GM19035 (cell line): ENCODE data around the gene SLC25A1.
"Not testable (repeated sequence)": the region's sequence is repeated elsewhere in the genome, so short reads cannot be mapped to it uniquely, and the experiment has no call there.

Source experiments
- ATAC-seq: cut with Tn5 transposase; IDR thresholded peaks from one replicate; pipeline ENCODE4 v1.9.1; 2021; ENCODE audit not compliant: unreplicated experiment

The SLC25A1 gene

DNA sequence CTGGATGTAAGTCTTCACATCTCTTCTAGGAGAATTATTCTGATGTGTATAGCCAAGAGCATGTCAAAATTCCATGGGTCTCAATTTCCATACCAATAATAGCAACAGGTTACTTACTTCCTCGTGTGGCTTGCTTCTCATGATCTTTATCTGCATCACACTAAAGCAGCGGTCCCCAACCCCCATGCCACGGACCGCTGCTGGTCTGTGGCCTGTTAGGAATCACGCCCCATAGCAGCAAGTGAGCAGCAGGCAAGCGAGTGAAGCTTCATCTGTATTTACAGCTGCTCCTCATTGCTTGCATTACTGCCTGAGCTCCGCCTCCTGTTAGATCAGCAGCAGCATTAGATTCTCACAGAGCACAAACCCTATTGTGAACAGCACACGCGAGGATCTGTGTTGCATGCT is 28.9 kb upstream of the SLC25A1 start:
- no peak for ATAC-seq

DNA sequence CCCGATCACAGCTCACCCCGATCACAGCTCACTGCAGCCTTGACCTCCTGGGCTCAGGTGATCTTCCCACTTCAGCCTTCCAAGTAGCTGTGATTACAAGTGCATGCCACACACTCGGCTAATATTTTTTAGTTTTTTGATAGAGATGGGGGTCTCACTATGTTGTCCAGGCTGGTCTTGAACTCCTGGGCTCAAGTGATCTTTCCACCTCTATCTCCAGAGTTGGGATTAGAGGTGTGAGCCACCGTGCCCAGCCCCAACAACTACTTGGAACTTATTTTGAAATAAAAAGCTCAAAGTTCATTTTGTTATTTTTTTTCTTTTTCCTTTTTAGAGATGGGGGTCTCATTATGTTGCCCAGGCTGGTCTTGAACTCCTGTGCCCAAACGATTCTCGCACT is 27.8 kb upstream of the SLC25A1 start:
- no peak for ATAC-seq

- no peak for ATAC-seq
These were observed 26.1 kb upstream of the SLC25A1 start for GRCh38 chr22:19204640-19205039.

DNA sequence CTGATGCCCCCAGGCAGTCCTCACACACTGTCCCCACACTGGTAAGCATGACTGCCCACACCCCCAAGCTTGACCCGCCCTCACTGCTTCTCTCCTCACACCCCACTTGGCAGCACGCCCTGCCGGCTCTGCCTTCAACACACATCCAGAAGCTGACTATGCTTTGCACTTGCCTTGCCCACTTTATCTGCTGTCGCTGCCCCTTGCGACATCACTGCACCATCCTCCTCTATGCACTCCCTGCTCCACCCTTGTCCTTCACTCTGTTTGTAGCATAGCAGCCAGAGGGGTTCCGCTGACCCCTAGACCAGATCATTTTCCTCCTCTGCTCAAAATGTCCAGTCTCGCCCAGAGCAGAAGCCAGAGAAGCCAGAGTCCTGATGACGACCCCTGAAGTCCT is 25.3 kb upstream of the SLC25A1 start:
- no peak for ATAC-seq

- ATAC-seq, result not testable (repeated sequence)
These were observed 24.3 kb upstream of the SLC25A1 start for GRCh38 chr22:19202799-19203186.

DNA sequence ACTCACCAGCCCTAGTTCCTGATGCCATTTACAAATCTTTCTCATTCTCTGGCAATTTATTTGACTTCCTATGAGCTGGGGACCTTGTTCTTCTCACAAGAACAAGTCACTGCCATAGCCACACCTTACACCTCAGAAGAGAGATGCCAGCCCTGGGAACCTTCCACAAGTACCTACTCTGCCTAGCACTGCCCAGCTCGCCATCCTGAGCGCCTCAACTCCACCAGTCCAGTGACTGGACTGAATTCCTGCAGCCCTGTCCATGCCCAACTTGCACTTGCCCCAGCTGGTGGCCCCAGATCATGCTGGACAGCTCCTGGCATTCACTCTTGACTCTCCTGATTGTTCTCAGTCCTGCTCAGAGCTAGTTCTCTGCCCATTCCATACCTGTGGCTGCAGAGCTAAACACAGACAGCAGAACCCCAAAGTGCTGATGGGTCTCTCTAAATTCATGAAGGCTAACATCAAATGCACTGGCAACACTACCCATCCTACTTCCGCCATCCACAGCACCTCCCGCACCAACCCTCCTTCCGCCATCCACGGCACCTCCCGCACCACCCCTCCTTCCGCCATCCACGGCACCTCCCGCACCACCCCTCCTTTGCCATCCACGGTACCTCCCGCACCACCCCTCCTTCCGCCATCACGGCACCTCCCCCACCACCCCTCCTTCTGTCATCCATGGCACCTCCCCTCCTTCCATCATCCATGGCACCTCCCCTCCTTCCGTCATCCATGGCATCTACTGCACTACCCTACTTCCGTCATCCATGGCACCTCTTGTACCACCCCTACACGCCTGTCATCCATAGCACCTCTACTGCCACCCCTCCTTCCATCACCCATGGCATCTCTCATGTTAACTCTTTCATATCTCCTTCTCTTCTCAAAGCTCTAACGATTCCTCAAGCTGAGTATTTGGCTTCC is 23.6 kb upstream of the SLC25A1 start:
- ATAC-seq, result no peak

GRCh38 chr22:19201130-19201868 is 22.8 kb upstream of the SLC25A1 start:
- no peak for ATAC-seq

- ATAC-seq, result no peak
These were observed 20.9 kb upstream of the SLC25A1 start for GRCh38 chr22:19199479-19199878.

DNA sequence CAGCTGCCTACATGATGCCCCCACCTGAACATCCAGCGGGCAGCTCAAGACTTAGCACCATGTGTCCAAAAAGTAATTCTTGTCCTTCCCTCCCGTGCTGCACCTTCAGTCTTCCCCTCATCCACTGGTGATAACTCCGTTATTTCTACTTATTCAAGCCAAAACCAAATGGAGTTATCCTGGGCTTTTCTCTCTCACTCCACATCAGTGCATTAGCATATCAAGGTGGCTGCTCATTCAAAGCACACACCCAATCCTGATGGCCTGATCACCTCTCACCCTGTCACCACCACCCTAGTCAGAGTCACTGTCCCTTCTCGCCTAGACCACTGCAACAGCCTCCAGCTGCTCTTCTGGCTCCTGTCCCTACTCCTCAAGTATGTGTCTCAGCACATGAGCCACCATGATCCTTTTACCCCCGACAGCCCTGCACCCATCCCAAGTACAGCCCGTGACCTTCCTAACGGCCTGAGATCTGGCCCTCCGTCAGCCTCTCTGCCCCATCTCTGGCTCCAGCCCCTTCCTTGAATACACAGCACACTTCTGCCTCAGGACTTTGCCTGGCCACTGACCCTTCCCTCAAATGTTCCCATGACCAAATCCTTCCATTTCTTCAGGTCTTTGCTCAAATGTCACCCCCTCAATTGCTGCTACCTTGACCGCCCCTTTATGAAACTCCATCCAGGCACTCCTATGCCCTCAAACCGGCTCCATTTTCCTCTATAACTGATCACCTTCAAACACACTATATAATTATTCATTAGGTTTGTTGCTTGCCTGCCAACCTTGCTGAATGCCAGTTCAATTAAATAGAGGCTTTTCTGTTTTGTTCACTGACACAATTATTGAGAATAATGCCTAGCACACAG is 19.7 kb upstream of the SLC25A1 start:
- no peak for ATAC-seq

DNA sequence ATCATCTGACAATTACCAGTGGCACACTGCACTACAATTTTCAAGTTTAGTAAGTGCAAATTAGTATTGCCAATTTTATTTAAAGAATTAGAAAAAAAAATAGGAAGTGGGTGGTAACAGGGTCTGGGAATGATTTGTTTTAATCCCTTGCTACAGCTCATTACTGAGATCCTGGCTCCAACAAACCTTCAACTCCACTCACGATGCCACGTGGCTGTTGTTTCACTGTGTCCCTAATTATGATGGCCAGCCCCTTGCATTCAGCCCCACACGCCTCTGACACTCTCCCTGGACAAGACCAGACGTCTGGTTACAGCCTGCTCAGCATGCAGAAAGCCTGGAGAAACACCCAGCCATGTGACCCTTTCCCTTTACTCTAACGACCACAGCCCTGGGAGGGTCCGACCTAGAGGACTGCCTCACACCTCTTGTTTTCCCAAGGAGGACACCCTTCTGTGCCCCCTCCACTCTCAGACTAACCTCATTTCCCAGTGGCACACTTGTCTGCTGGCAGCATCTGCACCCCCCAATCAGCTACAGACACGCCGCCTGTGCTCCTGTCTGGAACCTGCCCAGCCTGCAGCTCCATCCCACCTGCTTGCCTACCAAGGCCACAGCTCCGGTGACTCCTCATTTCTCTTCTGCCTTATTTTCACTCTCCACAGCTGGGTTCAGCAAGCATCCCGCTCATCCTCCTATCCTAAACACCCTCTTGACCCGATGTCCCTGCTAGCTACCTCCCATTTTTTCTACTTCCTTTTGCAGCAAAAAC is 18.5 kb upstream of the SLC25A1 start:
- no peak for ATAC-seq

GRCh38 chr22:19195796-19196731 is 17.5 kb upstream of the SLC25A1 start:
- no peak for ATAC-seq

DNA sequence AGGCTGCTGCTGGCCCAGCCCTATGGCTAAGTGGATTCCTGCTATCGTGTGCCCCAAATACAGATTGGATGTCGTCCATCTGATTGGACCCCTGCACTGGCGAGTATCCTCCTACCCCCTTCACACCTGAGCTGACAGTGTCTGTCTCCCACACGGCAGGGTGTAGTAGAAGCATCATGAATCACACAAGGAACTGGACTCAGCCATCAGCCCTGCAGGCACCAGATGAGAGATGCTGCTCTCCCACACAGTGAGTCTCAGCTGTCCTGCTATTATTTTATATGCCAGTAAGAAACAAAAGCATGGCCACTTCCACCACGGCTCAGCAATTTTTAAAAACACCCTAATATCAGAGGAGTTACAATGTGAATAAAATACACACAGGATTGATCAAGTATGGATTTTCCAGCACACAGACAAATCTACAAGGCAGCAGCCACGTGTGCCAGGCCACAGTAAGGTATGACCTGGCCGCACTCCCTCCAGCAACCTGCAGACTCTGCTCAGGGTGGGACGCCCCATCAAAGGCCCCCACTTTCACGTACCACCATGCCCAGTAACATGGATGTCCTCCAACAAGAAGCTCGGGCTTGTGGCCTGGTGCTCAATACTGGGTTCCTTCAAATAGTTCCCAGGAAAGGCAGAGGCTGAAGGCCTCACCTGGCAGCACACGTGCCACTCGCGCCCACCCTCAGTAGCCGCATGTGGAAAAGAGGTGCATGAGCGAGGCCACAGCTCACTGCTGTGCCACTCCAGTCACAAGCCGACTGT is 16.4 kb upstream of the SLC25A1 start:
- ATAC-seq, result no peak

DNA sequence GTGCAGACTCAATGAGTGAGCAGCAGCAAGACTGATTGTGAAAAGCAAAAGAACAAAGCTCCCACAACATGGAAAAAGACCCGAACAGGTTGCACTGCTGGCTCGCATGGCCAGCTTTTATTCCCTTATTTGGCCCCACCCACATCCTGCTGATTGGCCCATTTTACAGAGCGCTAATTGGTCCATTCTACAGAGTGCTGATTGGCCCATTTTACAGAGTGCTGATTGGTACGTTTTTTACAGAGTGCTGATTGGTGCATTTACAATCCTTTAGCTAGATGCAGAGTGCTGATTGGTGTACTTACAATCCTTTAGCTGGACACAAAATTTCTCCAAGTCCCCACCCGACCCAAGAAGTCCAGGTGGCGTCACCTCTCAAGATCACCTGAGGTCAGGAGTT is 15.3 kb upstream of the SLC25A1 start:
- no peak for ATAC-seq

GRCh38 chr22:19187716-19188563 is 9.4 kb upstream of the SLC25A1 start:
- ATAC-seq, result no peak

- ATAC-seq, result no peak
These were observed 5.9 kb upstream of the SLC25A1 start for GRCh38 chr22:19184276-19184997.

- no peak for ATAC-seq
These were observed 4.7 kb upstream of the SLC25A1 start for GRCh38 chr22:19183216-19183615.
